NCI-H1694 (cell line): ENCODE data around the gene NFU1.
"Not testable (repeated sequence)": the region's sequence is repeated elsewhere in the genome, so short reads cannot be mapped to it uniquely, and the experiment has no call there.

Experiments used
- DNase-seq: peaks from one replicate; lab custom pipeline; 2025; lab: John Stamatoyannopoulos, UW

Gene NFU1

GRCh38 chr2:69450735-69451416, 13.6 kb upstream of the NFU1 start:
- DNase-seq: no peak

GRCh38 chr2:69449906-69450305, 12.7 kb upstream of the NFU1 start:
- no peak for DNase-seq

GRCh38 chr2:69443673-69444072, 6.4 kb upstream of the NFU1 start:
- not testable (repeated sequence) for DNase-seq

- not testable (repeated sequence) for DNase-seq
These were observed 2.3 kb upstream of the NFU1 start for GRCh38 chr2:69439499-69439898.

- no peak for DNase-seq
These were observed 1.3 kb upstream of the NFU1 start for GRCh38 chr2:69438580-69438979.

GRCh38 chr2:69437751-69438154, 518 bp upstream of the NFU1 start:
- no peak for DNase-seq

- peak; percentile 44 for DNase-seq
These were observed 668 bp downstream of the NFU1 start for GRCh38 chr2:69436596-69436937.

GRCh38 chr2:69434753-69435152, 2.5 kb downstream of the NFU1 start:
- no peak for DNase-seq

GRCh38 chr2:69429491-69430183, 7.6 kb downstream of the NFU1 start:
- no peak for DNase-seq

GRCh38 chr2:69428981-69429380, 8.3 kb downstream of the NFU1 start:
- no peak for DNase-seq

- DNase-seq: no peak
These were observed 12.8 kb downstream of the NFU1 start for GRCh38 chr2:69424419-69424818.

- DNase-seq: no peak
These were observed 15.0 kb downstream of the NFU1 start for GRCh38 chr2:69422198-69422597.

GRCh38 chr2:69419111-69419510, 18.1 kb downstream of the NFU1 start:
- DNase-seq: not testable (repeated sequence)

- no peak for DNase-seq
These were observed 21.1 kb downstream of the NFU1 start for GRCh38 chr2:69416147-69416546.

- no peak for DNase-seq
These were observed 26.1 kb downstream of the NFU1 start for GRCh38 chr2:69411120-69411519.

GRCh38 chr2:69405306-69405705, 31.9 kb downstream of the NFU1 start:
- no peak for DNase-seq

GRCh38 chr2:69400121-69400520, 37.1 kb downstream of the NFU1 start:
- DNase-seq: no peak

GRCh38 chr2:69397234-69397633, 40.0 kb downstream of the NFU1 start:
- DNase-seq: no peak

- no peak for DNase-seq
These were observed 41.4 kb downstream of the NFU1 start for GRCh38 chr2:69395866-69396265.

GRCh38 chr2:69393963-69394362, 43.3 kb downstream of the NFU1 start:
- no peak for DNase-seq

GRCh38 chr2:69390471-69390870, 46.8 kb downstream of the NFU1 start:
- DNase-seq: no peak

- no peak for DNase-seq
These were observed 47.2 kb downstream of the NFU1 start for GRCh38 chr2:69390001-69390400.

GRCh38 chr2:69389271-69389670, 48.0 kb downstream of the NFU1 start:
- DNase-seq: no peak
